Osteoblast (primary cell): Measurements from ENCODE around the gene GAGE12J. TPM values are rescaled to one million over a fixed set of nuclear protein-coding genes. Genes with fewer than 3 reads are reported as not detected.
"Not testable (repeated sequence)": the region's sequence is repeated elsewhere in the genome, so short reads cannot be mapped to it uniquely, and the experiment has no call there.

Source experiments
- DNase-seq: peaks from one replicate; pipeline ENCODE4 v3.0.0; 2011; ENCODE audit warnings: low spot score, mixed read lengths; ENCODE audit not compliant: insufficient read length; ENCODE audit errors: missing footprints
- H2AFZ ChIP-seq: 2 replicates; pipeline ENCODE4 v1.6.0; 2011; ENCODE audit warnings: mild to moderate bottlenecking, low read length
- H3K27ac ChIP-seq: 2 replicates; pipeline ENCODE4 v1.5.1; 2011; ENCODE audit warnings: mild to moderate bottlenecking, low read depth, low read length, moderate library complexity
- H3K27me3 ChIP-seq: 2 replicates; pipeline ENCODE4 v1.6.0; 2012; ENCODE audit warnings: mild to moderate bottlenecking, control low read depth, inconsistent platforms, low read length, moderate library complexity; ENCODE audit not compliant: insufficient read depth
- H3K36me3 ChIP-seq: 2 replicates; pipeline ENCODE4 v1.5.1; 2011; ENCODE audit warnings: mild to moderate bottlenecking, low read length, control low read depth, moderate library complexity; ENCODE audit not compliant: insufficient read depth
- H3K4me1 ChIP-seq: 2 replicates; pipeline ENCODE4 v1.5.1; 2011; ENCODE audit warnings: mild to moderate bottlenecking, low read length, control low read depth, moderate library complexity; ENCODE audit not compliant: insufficient read depth
- H3K4me2 ChIP-seq: 2 replicates; pipeline ENCODE4 v1.6.0; 2011; ENCODE audit warnings: mild to moderate bottlenecking, low read length; ENCODE audit not compliant: insufficient read depth
- H3K4me3 ChIP-seq: fragments of 200-600 bp; sonication (generic); 3 replicates; pipeline ENCODE4 v1.5.1; 2012; ENCODE audit warnings: mild to moderate bottlenecking, low read length, inconsistent platforms; ENCODE audit not compliant: insufficient read depth
- H3K79me2 ChIP-seq: 2 replicates; pipeline ENCODE4 v1.6.0; 2012; ENCODE audit warnings: mild to moderate bottlenecking, low read length, control low read depth, inconsistent platforms; ENCODE audit not compliant: insufficient read depth
- H3K9me3 ChIP-seq: 2 replicates; pipeline ENCODE4 v1.5.1; 2011; ENCODE audit warnings: low read depth, low read length, control low read depth
- H4K20me1 ChIP-seq: 2 replicates; pipeline ENCODE4 v1.6.0; 2012; ENCODE audit warnings: mild to moderate bottlenecking, low read length, control low read depth; ENCODE audit not compliant: insufficient read depth
- total RNA-seq: library from RNA; depleted of rRNA; stranded (reverse); fragments of >200 nt; gene quantifications from 2 replicates; pipeline ENCODE4 v1.2.3, GENCODE V29; 2012

Gene GAGE12J
- total RNA-seq, 1 donor: not detected

DNA sequence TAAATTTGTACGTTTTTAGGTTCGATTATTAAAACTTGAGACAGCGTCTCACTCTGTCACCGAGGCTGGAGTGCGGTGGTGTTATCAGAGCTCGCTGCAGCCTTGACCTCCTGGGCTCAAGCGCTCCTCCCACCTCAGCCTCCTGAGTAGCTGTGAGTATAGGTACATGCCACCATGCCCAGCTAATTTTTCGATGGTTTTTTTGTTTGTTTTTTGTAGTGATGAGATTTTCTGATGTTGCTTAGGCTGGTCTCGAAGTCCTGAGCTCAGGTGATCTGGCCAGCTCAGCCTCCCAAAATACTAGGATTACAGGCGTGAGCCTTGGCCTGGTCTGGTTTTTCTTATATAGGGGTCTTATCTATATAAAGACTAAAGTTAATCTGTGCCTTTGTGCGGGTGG lies 8.6 kb downstream of the GAGE12J start:
- H3K9me3 ChIP-seq, H2AFZ ChIP-seq, H3K79me2 ChIP-seq, H3K27me3 ChIP-seq, H3K4me3 ChIP-seq, H3K4me2 ChIP-seq, H3K36me3 ChIP-seq, DNase-seq, H4K20me1 ChIP-seq, H3K4me1 ChIP-seq, H3K27ac ChIP-seq: not testable (repeated sequence)

DNA sequence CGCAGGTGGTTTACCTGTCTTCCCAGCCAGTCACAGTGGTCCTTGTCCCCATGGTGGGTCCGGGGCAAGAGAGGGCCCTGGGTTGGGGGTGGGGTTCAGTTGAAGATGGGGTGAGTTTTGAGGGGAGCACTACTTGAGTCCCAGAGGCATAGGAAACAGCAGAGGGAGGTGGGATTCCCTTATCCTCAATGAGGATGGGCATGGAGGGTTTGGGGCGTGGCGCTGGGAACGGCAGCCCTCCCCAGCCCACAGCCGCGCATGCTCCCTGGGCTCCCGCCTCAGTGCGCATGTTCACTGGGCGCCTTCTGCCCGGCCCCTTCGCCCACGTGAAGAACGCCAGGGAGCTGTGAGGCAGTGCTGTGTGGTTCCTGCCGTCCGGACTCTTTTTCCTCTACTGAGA lies 9.4 kb downstream of the GAGE12J start, which contains the start of gene GAGE13:
Gene GAGE13 (plus strand): TSS at position 301 of the 400 bp plus-strand sequence. CDS start 1,156 bp downstream, outside the sequence.
- H3K27me3 ChIP-seq, H3K79me2 ChIP-seq, DNase-seq, H2AFZ ChIP-seq, H3K4me1 ChIP-seq, H4K20me1 ChIP-seq, H3K4me3 ChIP-seq, H3K9me3 ChIP-seq, H3K4me2 ChIP-seq, H3K27ac ChIP-seq, H3K36me3 ChIP-seq: not testable (repeated sequence)

DNA sequence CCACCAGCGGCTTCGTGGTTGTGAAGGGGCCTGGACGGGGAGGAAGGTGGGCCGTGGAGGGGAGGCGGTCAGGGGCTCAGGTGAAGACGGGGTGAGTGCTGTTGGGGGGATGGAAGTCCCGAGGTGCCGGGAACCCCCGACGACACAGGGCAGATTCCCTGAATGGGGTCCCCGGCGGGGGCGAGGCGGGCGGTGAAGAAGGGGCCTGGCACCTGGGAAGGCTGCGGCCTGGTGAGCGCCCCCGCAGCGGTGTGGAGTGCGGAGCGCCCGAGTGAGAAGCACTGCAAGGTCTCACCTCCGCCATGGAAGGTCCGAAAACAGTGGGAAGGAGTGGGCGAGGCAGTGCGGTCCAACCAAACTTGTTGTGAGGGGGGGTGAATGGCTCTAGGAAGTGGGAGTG lies 10.0 kb downstream of the GAGE12J start:
- not testable (repeated sequence) for H2AFZ ChIP-seq, H3K9me3 ChIP-seq, DNase-seq, H3K4me2 ChIP-seq, H3K36me3 ChIP-seq, H4K20me1 ChIP-seq, H3K4me3 ChIP-seq, H3K79me2 ChIP-seq, H3K4me1 ChIP-seq, H3K27me3 ChIP-seq, H3K27ac ChIP-seq

DNA sequence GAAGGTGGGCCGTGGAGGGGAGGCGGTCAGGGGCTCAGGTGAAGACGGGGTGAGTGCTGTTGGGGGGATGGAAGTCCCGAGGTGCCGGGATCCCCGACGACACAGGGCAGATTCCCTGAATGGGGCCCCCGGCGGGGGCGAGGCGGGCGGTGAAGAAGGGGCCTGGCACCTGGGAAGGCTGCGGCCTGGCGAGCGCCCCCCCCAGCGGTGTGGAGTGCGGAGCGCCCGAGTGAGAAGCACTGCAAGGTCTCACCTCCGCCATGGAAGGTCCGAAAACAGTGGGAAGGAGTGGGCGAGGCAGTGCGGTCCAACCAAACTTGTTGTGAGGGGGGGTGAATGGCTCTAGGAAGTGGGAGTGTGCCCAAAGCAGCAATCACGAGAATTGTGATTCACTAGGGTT lies 19.6 kb downstream of the GAGE12J start:
- H4K20me1 ChIP-seq, H3K4me2 ChIP-seq, H3K27me3 ChIP-seq, H2AFZ ChIP-seq, H3K4me3 ChIP-seq, H3K9me3 ChIP-seq, DNase-seq, H3K4me1 ChIP-seq, H3K36me3 ChIP-seq, H3K79me2 ChIP-seq, H3K27ac ChIP-seq: not testable (repeated sequence)

DNA sequence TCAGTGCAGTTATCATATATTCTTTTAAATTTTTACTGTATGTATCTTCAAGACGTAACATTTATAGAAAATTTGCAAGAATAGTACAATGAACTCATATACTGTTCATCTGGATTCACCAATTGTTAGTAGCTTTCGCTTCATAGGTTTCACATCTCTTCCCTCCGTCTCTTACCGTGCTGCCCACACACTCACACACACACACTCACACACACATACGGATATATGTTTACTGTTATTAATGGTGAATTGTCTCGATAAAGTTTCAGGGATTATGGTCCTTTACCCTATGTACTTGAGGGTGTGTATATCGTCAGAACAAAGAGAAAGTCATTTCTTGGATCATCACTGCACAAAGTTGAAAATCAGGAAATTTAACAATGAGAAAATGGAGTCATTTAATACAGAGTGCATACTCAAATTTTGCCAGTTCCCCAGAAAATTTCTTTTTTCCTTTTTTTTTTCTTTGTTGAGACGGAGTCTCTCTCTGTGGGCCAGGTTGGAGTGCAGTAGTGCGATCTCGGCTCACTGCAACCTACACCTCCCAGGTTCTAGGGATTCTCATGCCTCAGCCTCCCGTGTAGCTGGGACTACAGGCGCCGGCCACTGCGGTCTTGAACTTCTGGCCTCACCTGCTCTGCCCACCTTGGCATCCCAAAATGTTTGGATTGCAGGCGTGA lies 22.8 kb downstream of the GAGE12J start:
- H2AFZ ChIP-seq, H3K4me3 ChIP-seq, H3K4me2 ChIP-seq, H4K20me1 ChIP-seq, H3K27ac ChIP-seq, H3K4me1 ChIP-seq, H3K9me3 ChIP-seq, H3K36me3 ChIP-seq, H3K79me2 ChIP-seq, DNase-seq, H3K27me3 ChIP-seq: not testable (repeated sequence)

DNA sequence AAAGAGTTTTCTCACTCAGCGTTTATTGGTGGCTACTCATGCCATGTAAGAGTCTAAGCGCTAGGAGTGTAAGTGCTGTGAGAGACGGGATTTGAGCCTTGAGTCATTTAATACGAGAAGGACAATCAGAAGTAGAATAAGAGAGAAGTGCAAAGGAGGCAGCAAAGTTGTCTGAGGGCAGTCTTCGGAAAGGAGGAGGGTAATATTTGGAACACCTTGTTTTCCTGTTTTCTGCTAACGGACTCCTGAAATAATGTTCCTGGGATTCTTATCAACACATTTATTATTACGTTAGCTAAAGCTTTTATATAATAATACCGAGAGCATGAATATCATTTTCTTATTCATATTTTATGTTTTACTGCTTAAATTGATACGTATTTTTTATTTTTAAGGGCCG lies 23.6 kb downstream of the GAGE12J start:
- H2AFZ ChIP-seq, H3K4me3 ChIP-seq, H3K9me3 ChIP-seq, H3K27ac ChIP-seq, H3K36me3 ChIP-seq, H3K4me1 ChIP-seq, DNase-seq, H3K4me2 ChIP-seq, H3K27me3 ChIP-seq, H3K79me2 ChIP-seq, H4K20me1 ChIP-seq: not testable (repeated sequence)

DNA sequence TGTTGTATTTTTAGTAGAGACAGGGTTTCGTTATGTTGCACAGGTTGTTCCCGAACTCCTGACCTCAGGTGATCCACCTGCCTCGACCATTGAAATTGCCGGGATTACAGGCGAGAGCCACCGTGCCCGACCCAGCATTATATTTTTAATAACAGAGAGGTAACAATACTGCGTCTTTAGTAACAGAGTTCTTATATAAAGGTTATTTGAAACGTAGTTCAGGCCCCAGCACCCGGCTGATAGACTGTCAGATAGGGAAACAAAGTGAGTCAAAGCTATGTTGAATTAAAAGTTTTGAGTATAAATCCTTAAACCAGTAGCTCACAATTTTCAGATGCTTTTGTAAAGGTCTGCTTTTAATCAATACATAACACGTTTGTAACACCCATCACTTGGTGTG lies 24.3 kb downstream of the GAGE12J start:
- H3K27me3 ChIP-seq, H3K36me3 ChIP-seq, H4K20me1 ChIP-seq, H3K27ac ChIP-seq, H3K4me1 ChIP-seq, H3K79me2 ChIP-seq, DNase-seq, H3K4me2 ChIP-seq, H2AFZ ChIP-seq, H3K4me3 ChIP-seq, H3K9me3 ChIP-seq: not testable (repeated sequence)

Other genes with a start within 250 kb of the GAGE12J start
- gene PRAF2, start 248.0 kb upstream of the GAGE12J start, total RNA-seq: 12.3 and 15.6 TPM in 2 replicates
- gene WDR45, start 242.2 kb upstream of the GAGE12J start, total RNA-seq: 86.5 and 97.5 TPM in 2 replicates
- 12.4 and 14.1 TPM in 2 replicates for gene GPKOW, start 198.3 kb upstream of the GAGE12J start, total RNA-seq
- 1.2 and 1.8 TPM in 2 replicates for gene MAGIX, start 159.3 kb upstream of the GAGE12J start, total RNA-seq
- 19.7 and 21.0 TPM in 2 replicates for gene PLP2, start 150.1 kb upstream of the GAGE12J start, total RNA-seq
- gene PRICKLE3, start 135.7 kb upstream of the GAGE12J start, total RNA-seq: 6.9 and 7.7 TPM in 2 replicates
- 0.29 and 0.36 TPM in 2 replicates for gene SYP, start 121.8 kb upstream of the GAGE12J start, total RNA-seq
- not detected in 2 replicates for gene CACNA1F, start 88.7 kb upstream of the GAGE12J start, total RNA-seq
- gene CCDC22, start 86.6 kb upstream of the GAGE12J start, total RNA-seq: 13.3 and 15.6 TPM in 2 replicates
- not detected in 2 replicates for gene FOXP3, start 57.3 kb upstream of the GAGE12J start, total RNA-seq
- 3.2 and 4.0 TPM in 2 replicates for gene PPP1R3F, start 52.2 kb upstream of the GAGE12J start, total RNA-seq
- not detected in 2 replicates for gene GAGE10, start 18.4 kb upstream of the GAGE12J start, total RNA-seq
- gene GAGE13, start 9.5 kb downstream of the GAGE12J start, total RNA-seq: not detected in 2 replicates
- gene GAGE12C, start 210.1 kb downstream of the GAGE12J start, total RNA-seq: not detected in 2 replicates
- gene GAGE12D, start 219.7 kb downstream of the GAGE12J start, total RNA-seq: not detected in 2 replicates
- not detected in 2 replicates for gene GAGE12E, start 229.3 kb downstream of the GAGE12J start, total RNA-seq
- gene GAGE12F, start 238.8 kb downstream of the GAGE12J start, total RNA-seq: not detected in 2 replicates
- gene GAGE12G, start 248.4 kb downstream of the GAGE12J start, total RNA-seq: not detected in 2 replicates